ENCODE results near the gene DBF4B.

DNA sequence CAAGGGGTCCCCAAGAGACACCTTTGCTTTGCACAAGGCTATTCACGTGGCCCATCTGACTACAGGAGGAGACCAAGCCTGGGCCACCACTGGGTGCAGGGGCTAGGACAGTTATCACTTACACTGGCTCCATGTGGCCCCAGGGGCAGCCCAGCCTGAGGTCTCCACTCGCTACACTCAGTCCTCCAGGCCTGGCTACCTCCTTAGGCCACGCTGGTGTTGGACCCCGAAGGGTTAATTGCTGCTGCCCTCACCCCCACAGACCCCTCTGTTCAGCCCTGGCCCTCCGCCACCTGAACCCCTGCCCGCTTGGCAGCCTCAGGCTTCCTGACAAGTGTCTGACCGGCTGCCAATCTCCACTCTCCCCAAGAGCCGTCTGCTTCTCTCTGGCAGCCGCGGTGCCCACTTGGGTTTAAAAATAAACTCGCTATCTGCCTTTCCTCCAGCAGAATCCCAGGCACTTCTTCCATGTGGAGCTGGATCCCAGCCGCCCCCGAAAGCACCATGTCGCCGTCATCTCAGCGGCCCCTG lies 78.2 kb downstream of the DBF4B start:
- TF ChIP-seq, protein P1, sequence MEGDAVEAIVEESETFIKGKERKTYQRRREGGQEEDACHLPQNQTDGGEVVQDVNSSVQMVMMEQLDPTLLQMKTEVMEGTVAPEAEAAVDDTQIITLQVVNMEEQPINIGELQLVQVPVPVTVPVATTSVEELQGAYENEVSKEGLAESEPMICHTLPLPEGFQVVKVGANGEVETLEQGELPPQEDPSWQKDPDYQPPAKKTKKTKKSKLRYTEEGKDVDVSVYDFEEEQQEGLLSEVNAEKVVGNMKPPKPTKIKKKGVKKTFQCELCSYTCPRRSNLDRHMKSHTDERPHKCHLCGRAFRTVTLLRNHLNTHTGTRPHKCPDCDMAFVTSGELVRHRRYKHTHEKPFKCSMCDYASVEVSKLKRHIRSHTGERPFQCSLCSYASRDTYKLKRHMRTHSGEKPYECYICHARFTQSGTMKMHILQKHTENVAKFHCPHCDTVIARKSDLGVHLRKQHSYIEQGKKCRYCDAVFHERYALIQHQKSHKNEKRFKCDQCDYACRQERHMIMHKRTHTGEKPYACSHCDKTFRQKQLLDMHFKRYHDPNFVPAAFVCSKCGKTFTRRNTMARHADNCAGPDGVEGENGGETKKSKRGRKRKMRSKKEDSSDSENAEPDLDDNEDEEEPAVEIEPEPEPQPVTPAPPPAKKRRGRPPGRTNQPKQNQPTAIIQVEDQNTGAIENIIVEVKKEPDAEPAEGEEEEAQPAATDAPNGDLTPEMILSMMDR (IDR thresholded peaks at IDR 0.05; ENCODE audit: low read depth, low read length, missing input control) = no peak
- TF ChIP-seq SP1 (IDR thresholded peaks at IDR 0.05) = no peak

Data from liver (tissue), 3 donors.